Neural cell (in vitro differentiated cells): ENCODE data around the gene CFAP221. TPM values are rescaled to one million over a fixed set of nuclear protein-coding genes. Genes with fewer than 3 reads are reported as not detected.

Source experiments
- H2AFZ ChIP-seq: fragments of 200-600, 300-800 bp; sonication (generic), shearing (Covaris generic); 2 replicates; pipeline ENCODE4 v1.6.0; 2014; ENCODE audit warnings: low read depth, mild to moderate bottlenecking, antibody characterized with exemption, low read length, moderate library complexity
- H3F3A ChIP-seq: fragments of 200-600 bp; shearing (Covaris generic); 2 replicates; pipeline ENCODE4 v1.6.1; 2016; ENCODE audit warnings: mild to moderate bottlenecking, moderate library complexity, mixed read lengths, antibody characterized with exemption, low read length; ENCODE audit not compliant: insufficient read depth, poor library complexity, severe bottlenecking
- H3K27ac ChIP-seq: fragments of 200-600, 300-800 bp; sonication (generic), shearing (Covaris generic); 2 replicates; pipeline ENCODE4 v1.5.1; 2014; ENCODE audit warnings: mild to moderate bottlenecking, low read length, moderate library complexity
- H3K27me3 ChIP-seq: fragments of 300-800, 200-600 bp; sonication (generic), shearing (Covaris generic); 2 replicates; pipeline ENCODE4 v1.6.0; 2014; ENCODE audit warnings: mild to moderate bottlenecking, low read depth, low read length, moderate library complexity; ENCODE audit not compliant: insufficient read depth
- H3K36me3 ChIP-seq: fragments of 300-800, 200-600 bp; sonication (generic), shearing (Covaris generic); 2 replicates; pipeline ENCODE4 v1.5.1; 2014; ENCODE audit warnings: mild to moderate bottlenecking, antibody characterized with exemption, low read length, moderate library complexity; ENCODE audit not compliant: insufficient read depth
- H3K4me2 ChIP-seq: fragments of 300-800, 200-600 bp; sonication (generic), shearing (Covaris generic); 2 replicates; pipeline ENCODE4 v1.6.0; 2014; ENCODE audit warnings: mild to moderate bottlenecking, low read length
- H3K4me3 ChIP-seq: fragments of 300-800, 200-600 bp; sonication (generic), shearing (Covaris generic); 2 replicates; pipeline ENCODE4 v1.5.1; 2014; ENCODE audit warnings: mild to moderate bottlenecking, low read length, moderate library complexity
- H3K79me2 ChIP-seq: fragments of 200-600 bp; shearing (Covaris generic); replicated peaks from 2 replicates; pipeline ENCODE4 v1.6.0; 2014; ENCODE audit warnings: mild to moderate bottlenecking, low read length, moderate library complexity; ENCODE audit not compliant: insufficient read depth
- H3K9ac ChIP-seq: fragments of 300-800, 200-600 bp; sonication (generic), shearing (Covaris generic); 2 replicates; pipeline ENCODE4 v1.6.1; 2016; ENCODE audit warnings: mild to moderate bottlenecking, low read length, mixed read lengths
- H3K9me2 ChIP-seq: fragments of 200-600 bp; shearing (Covaris generic); 2 replicates; pipeline ENCODE4 v1.6.1; 2016; ENCODE audit warnings: mild to moderate bottlenecking, low read length, mixed read lengths; ENCODE audit not compliant: insufficient read depth
- H3K9me3 ChIP-seq: fragments of 200-600, 300-800 bp; sonication (generic), shearing (Covaris generic); 2 replicates; pipeline ENCODE4 v1.6.1; 2016; ENCODE audit warnings: mild to moderate bottlenecking, mixed run types, low read length, moderate library complexity, mixed read lengths
- H4K20me1 ChIP-seq: fragments of 200-600 bp; shearing (Covaris generic); 2 replicates; pipeline ENCODE4 v1.6.1; 2016; ENCODE audit warnings: mild to moderate bottlenecking, mixed run types; ENCODE audit not compliant: insufficient read depth
- CTCF ChIP-seq: fragments of 450-650 bp; IDR thresholded peaks from 2 replicates; pipeline ENCODE4 v1.5.1; 2014; ENCODE audit warnings: antibody characterized with exemption, mild to moderate bottlenecking, moderate library complexity; ENCODE audit not compliant: poor library complexity, severe bottlenecking
- EP300 ChIP-seq: fragments of 450-650 bp; conservative IDR thresholded peaks from 2 replicates; pipeline ENCODE4 v1.6.1; 2014; ENCODE audit warnings: antibody characterized with exemption, mild to moderate bottlenecking, moderate library complexity; ENCODE audit not compliant: poor library complexity, severe bottlenecking
- EZH2 ChIP-seq: fragments of 200-600, 300-800 bp; shearing (Covaris generic), sonication (generic); IDR thresholded peaks from 2 replicates; pipeline ENCODE4 v1.6.1; 2014; ENCODE audit warnings: antibody characterized with exemption, low read length, borderline replicate concordance, mild to moderate bottlenecking; ENCODE audit not compliant: insufficient read depth, poor library complexity, severe bottlenecking
- MXI1 ChIP-seq: fragments of 450-650 bp; conservative IDR thresholded peaks from 2 replicates; pipeline ENCODE4 v1.6.1; 2014; ENCODE audit warnings: antibody characterized with exemption, mild to moderate bottlenecking; ENCODE audit not compliant: poor library complexity, severe bottlenecking
- POLR2AphosphoS5 ChIP-seq: IDR thresholded peaks from 2 replicates; pipeline ENCODE4 v1.6.1; 2012
- RAD21 ChIP-seq: fragments of 450-650 bp; conservative IDR thresholded peaks from 2 replicates; pipeline ENCODE4 v1.6.1; 2014; ENCODE audit warnings: antibody characterized with exemption, mild to moderate bottlenecking, moderate library complexity
- REST ChIP-seq: IDR thresholded peaks from 2 replicates; pipeline ENCODE4 v1.6.1; 2012; ENCODE audit warnings: borderline replicate concordance
- SMC3 ChIP-seq: fragments of 450-650 bp; conservative IDR thresholded peaks from 2 replicates; pipeline ENCODE4 v1.6.1; 2014; ENCODE audit warnings: antibody characterized with exemption, mild to moderate bottlenecking, moderate library complexity; ENCODE audit not compliant: poor library complexity
- TAF1 ChIP-seq: IDR thresholded peaks from 2 replicates; pipeline ENCODE4 v1.6.1; 2012; ENCODE audit warnings: low read depth
- polyA plus RNA-seq: library from polyadenylated mRNA; depleted of rRNA; stranded (reverse); fragments of >200 nt; gene quantifications from 2 replicates; pipeline ENCODE4 v1.2.3, GENCODE V29; 2014

Gene CFAP221
- polyA plus RNA-seq, 1 donor from 2014 or later = 7.0 TPM

DNA sequence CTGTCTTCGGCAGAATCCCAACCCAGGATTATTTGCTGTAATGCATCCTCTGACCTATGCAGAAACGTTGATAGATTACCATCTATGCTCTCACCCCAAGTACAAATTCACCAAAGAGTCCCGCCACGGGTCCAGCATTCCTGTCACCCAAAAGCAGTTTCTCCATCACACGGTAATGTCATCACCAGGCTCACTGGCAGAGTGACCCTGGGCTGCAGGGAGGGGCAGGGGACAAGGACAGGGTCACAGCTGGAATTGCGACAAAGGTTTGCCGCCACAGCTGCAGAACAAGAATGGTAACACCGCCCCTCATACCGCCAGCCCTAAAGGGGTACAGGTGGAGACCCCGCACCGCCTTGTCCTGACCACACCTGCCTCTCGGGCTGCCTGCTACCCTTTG lies 94.0 kb downstream of the CFAP221 start:
- Histone ChIP-seq H3K9me3 (no peaks in the 10 kb centered on the region), H3K4me3 (no peak overlapping the region), H3K4me2 (no peak overlapping the region), H3K9me2 (no peaks in the 10 kb centered on the region), H3K79me2 (no peaks in the 10 kb centered on the region), H3K9ac (no peak overlapping the region), H3K36me3 (no peaks in the 10 kb centered on the region), H3K27me3 (no peaks in the 10 kb centered on the region), H3K27ac (no peak overlapping the region), H4K20me1 (no peaks in the 10 kb centered on the region), H3F3A (no peaks in the 10 kb centered on the region), H2AFZ (no peak overlapping the region)
- TF ChIP-seq EZH2 (no peak), MXI1 (no peak), EP300 (no peak), CTCF (no peak), SMC3 (no peak), TAF1 (no peak), RAD21 (no peak), POLR2AphosphoS5 (no peak), REST (no peak)

- Histone ChIP-seq H3K9ac (no peak overlapping the region), H3K9me2 (no peaks in the 10 kb centered on the region), H3K9me3 (no peaks in the 10 kb centered on the region), H3F3A (no peaks in the 10 kb centered on the region), H2AFZ (no peak overlapping the region), H3K27me3 (no peaks in the 10 kb centered on the region), H3K79me2 (no peaks in the 10 kb centered on the region), H4K20me1 (no peaks in the 10 kb centered on the region), H3K4me3 (peak overlapping the region; percentile 44), H3K36me3 (no peaks in the 10 kb centered on the region), H3K4me2 (no peak overlapping the region), H3K27ac (no peak overlapping the region)
- peak; percentile 47 for TF ChIP-seq MXI1
- peak; percentile 21 for TF ChIP-seq SMC3
- TF ChIP-seq POLR2AphosphoS5 = peak; percentile 42
- TF ChIP-seq EP300 = no peak
- TF ChIP-seq TAF1 = no peak
- no peak for TF ChIP-seq RAD21
- no peak for TF ChIP-seq EZH2
- TF ChIP-seq CTCF = no peak
- no peak for TF ChIP-seq REST
Measured at GRCh38 chr2:119638685-119639554, 94.7 kb downstream of the CFAP221 start.
